CD4-positive, alpha-beta T cell treated with Interleukin-2 at 100 ng/mL for 4 hours (primary cell): ENCODE results near the gene POLQ.
"Not testable (repeated sequence)": the region's sequence is repeated elsewhere in the genome, so short reads cannot be mapped to it uniquely, and the experiment has no call there.

Source experiments
- DNase-seq: peaks from one replicate; pipeline ENCODE4 v3.0.0-alpha.2; 2020; ENCODE audit warnings: low spot score

Gene POLQ

DNA sequence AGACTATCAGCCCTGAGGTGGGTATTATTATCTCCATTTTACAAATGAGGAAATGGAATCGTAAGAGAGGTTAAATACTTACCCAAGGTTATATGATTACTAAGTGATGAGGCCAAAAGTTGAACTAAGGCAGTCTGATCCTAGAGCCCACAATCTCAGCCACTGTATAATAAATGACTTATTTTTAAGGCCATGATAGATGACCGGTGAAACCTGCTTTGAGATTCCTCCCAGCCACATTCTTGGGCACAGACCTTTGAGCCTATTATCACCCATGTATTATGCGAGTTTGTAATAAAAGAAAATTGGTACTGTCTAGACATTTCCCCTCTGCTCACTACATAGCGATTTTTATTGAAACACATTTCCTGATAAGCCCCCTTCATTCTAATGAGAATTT, 37.4 kb downstream of the POLQ start:
- DNase-seq, result no peak

DNA sequence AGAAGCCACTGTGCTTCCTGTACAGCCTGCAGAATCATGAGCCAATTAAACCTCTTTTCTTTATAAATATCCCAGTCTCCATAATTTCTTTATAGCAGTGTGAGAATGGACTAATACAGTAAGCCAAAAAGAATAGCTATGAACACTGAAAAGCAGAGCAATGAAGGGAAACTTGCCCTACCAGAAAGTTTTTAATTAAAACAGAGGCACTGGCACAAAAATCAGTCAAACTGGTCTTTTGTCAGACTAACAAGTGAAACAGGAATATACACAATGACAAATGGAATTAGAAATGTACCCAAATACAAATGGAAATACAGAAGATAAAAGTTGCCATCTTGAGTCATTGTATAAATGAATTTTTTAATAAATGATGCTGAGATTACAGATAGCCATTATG, 40.5 kb downstream of the POLQ start:
- DNase-seq, result no peak

DNA sequence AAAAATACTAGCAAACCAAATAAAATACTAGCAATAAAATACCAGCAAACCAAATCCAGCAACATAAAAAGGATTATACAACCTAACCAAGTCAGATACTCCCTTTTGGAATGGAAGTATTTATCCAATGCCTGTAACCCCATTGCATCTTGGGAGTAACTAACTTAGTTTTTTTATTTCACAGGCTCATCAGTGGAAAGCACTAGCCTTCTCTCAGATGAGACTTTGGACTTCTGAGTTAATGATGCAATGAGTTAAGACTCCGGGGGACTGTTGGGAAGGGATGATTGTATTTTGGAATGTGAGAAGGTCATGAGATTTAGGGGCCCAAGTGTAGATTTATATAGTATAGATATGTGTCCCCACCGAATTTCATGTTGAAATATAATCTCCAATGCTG, 41.2 kb downstream of the POLQ start:
- no peak for DNase-seq

DNA sequence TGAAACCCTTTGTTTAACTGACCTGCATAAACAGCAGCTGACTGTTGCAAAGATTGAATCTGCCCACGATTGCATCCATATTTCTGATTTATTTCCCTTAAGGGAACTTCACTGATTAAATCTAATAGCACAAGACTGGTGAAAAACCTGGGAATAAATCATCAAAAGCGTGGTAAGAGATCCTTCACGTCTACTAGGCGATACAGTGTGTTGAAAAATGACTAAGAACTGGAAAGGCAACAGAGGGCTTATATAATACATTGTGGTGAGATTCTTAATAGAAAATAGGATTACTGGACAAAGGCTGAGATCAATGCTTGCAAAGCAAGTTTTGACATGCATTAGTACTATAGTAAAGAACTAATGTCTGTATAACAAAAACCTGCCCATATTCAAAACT, 49.0 kb downstream of the POLQ start:
- no peak for DNase-seq

DNA sequence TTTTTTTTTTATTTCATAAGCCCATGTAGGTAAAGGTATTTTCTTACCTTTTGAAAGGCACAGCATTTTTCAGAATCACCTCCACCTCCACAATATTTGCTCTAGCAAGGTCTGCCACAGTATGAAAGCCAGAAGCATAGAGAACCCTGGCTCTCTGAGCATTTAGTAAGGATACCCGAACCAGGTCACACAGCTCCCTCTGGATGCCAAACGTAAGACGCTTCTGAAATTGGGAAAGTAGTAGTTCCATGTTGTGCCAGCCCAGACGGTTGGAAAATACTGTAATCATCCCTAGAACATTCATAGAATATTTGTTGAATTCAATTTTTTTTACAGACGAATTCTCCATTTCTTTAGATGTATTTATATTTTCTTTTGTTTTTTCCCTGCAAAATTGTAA, 52.4 kb downstream of the POLQ start:
- no peak for DNase-seq

DNA sequence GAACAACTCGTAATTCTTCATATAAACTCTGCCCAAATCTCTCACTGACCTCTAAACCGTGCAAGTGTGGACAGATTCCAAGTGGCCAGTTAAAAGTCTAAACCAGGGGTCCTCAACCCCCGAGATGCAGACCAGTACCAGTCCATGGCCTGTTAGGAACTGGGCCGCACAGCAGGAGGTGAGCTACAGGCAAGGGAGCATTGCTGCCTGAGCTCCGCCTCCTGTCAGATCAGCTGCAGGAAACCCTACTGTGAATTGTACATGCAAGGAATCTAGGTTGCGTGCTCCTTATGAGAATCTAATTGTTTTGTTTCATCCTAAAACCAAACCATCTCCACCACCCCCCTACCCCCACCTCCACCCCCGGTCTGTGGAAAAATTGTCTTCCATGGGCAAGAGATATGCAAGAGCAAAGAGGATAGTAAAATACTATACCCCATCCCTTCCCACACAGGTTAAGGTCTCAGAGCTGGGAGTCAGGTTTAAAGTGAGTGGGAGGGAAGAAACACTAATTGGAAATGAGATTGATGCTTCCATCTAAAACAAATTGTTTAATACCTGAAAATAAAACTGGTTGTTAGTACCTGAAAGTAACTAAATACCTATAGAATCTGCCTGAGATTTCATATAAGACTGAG, 54.0 kb downstream of the POLQ start:
- DNase-seq, result no peak

DNA sequence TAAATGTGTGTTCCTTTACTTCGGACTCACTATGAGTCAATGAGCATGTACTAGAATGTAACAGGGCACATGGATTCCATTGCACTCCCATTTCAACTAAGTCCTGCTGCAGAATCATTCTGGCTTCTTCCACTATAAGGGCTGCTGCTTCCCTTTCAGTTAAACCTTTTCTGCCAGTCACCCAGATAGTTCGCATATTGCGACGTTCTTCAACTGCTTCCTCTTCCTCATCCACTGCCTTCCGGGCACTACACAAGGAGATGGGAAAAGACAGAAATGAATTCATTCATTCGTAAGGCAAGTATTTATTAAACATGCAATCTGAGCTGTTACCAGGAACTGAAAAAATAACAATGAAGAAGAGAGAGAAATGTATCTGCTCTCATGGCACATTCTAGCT, 55.6 kb downstream of the POLQ start:
- DNase-seq, result no peak

DNA sequence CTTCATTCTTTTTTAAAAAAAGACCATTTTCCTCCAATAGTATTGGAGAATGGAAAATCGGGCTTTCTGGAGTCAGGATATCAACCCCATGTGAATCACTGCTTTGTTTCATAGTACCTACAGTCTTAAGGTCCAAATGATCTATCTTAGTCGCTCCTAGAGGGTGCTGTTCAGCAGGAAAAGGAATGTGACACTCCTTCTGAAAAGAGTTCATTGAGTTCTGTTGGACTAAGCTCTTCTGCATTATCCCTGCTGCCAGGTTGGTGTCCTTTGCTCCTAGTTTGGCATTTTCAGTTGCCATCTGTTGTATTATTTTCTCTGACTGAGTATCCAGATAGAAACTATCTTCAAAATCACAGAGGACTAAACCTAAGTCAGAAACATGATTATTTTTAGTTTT, 57.2 kb downstream of the POLQ start:
- no peak for DNase-seq

DNA sequence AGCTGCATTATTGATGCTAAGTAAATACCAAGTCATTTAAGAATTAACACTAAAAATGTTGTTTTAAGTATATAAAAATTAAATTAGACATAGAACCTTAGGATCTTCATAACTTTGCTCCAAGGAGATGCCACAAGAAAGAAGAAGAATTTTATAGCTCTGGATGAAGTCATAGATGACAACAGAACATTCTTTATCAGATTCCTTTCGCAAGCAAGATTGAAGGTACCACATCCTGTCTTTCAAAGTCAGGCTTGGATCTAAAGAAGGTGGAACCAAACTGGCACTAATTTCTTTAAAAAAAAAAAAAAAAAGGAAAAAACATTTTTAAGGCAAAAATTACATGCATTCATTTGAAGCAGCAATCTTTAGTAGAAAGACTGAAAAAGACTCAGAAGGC, 62.5 kb downstream of the POLQ start:
- DNase-seq, result no peak

DNA sequence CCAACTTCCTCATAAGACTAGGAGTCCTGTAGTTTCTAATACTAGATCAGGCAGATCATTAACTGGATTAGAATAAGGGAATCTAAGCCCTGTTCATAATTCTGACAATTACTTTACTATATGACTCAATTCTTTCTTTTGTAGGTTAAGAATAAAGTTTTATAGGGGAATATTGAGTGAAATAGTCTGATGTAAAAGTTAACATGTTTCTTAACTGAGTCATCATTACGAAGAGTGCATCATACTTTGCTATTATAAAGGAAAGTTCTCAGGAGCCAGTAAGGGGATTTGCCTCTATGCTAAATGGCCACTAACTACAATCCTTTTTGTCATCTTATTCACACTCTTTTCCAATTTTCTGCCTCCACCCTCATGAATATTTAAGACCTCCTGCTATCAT, 63.1 kb downstream of the POLQ start:
- DNase-seq, result no peak

DNA sequence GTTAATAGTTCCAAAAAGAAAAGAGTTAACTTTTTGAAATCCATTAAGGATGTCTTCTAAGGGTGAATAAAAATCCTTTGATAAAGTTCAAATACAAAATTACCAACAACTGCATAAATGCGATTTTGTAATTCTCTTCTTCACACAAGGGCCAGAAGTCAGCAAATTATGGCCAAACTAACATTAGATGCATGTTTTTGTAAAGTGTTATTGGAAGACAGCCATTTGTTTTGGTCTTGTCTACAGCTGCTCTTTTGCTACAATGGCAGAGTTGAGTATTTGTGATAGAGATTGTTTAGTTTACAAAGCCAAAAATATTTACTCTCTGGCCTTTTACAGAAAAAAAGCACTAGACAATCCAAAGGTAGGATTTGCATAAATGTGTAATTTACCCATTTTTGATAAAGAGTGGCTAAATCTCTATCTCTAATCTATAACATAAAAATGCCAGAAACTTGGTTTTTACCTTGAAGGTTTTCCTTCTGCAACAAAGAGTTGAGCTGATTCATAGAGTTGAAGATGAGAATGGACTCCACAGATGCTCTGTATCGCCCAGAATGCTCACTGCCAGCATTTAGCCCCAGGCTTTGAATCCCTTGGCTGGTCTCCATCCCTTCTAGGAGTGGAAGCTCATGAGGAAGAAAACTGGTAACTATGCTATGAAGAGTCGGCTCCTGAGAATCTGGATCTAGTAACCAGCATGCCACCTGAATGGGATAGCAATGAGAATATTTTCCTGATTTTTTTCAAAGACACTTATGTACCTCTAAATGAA, 64.5 kb downstream of the POLQ start:
- no peak for DNase-seq

DNA sequence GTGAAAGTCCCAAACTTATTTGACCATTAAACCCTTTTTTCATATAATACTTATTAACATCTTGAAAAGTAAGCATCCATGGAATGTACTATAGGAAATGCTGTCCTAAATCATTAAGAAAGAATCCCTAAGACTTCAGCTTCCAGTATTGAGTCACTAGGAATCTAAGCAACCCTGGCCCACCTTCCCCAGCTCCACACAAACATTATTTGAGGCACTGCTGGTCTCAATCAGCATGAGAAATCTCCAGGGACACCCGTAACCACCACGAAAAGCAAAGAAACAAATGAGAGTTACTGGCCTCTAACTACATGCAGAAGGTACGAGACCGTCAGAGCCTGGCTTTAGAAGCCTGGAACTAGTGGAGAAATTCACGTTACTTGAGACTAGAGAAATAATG, 68.2 kb downstream of the POLQ start:
- no peak for DNase-seq

DNA sequence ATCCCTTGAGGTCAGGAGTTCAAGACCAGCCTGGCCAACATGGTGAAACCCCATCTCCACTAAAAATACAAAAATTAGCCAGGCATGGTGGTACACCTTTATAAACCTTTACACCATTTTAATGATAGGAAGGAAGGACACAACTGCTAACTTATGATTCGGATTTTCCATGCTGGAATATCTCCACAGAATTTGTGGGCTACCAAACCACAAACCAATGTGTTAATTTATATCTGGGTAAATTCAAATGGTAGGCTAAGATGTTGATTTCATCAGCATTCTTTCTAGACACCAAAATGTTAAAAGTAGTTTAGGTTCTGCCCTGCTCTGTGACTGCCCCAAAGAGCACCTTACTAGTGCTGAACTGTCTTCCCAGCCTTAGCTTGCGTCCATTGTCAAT, 72.8 kb downstream of the POLQ start:
- DNase-seq, result no peak

DNA sequence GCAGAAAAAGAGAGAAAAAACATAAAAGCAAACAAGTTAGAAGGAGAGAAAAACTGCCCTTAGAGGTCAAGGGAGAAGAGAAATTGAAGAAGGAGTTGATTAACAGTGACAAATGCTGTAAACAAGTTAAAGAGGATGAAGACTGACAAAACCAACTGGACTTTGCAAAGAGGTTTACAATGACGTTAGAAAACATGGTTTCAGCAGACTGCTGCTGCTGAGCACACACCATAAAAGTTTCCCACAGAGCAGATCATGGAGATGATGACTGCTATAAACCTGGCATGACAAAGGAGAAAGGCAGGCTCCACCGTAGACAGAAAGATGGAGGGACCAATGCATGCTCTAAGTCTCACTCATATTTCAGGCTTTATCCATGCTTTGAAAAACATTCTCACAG, 78.7 kb downstream of the POLQ start:
- DNase-seq, result no peak

DNA sequence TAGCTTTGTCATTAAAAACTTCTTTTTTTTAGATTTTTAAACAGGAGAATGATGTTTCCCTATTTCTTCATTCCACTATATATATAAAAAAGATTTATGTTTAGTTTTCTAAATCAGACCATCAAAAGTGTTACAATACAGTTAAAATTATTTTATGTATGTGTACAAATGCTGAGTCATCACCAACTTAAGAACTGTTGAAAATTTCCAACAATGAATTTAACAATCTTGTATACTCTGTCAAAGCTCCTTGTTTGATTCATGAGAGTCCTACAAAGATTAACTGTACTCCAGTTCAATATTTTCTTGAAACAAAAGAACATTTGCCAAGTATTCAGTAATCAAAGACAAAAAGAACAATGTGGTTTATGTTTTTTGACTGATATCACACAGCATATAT, 82.0 kb downstream of the POLQ start:
- DNase-seq, result no peak

DNA sequence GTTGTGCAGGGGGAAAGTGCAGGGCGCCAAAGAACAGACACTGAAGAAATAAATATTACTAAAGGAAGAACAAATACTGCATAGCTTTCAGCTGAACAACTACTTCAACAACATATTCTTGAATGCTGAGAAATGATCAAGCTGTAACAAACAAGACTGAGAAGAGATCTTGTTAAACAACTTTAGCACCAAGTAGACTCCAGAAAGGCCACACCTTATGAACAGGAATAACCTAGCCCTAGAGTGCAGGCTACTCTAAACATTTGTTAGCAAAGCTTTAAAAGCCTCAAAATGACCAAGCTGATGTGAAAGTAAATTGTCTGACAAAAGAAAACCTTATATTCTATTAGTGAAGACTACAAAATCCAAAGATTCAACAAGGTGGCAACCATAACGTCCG, 83.2 kb downstream of the POLQ start:
- DNase-seq, result no peak

DNA sequence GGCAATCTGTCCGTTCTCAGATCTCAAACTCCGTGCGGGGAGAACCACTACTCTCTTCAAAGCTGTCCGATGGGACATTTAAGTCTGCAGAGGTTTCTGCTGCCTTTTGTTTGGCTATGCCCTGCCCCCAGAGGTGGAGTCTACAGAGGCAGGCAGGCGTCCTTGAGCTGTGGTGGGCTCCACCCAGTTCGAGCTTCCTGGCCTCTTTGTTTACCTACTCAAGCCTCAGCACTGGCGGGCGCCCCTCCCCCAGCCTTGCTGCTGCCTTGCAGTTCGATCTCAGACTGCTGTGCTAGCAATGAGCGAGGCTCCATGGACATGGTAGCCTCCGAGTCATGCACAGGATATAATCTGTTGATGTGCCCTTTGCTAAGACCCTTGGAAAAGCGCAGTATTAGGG, 94.0 kb downstream of the POLQ start:
- DNase-seq, result not testable (repeated sequence)

DNA sequence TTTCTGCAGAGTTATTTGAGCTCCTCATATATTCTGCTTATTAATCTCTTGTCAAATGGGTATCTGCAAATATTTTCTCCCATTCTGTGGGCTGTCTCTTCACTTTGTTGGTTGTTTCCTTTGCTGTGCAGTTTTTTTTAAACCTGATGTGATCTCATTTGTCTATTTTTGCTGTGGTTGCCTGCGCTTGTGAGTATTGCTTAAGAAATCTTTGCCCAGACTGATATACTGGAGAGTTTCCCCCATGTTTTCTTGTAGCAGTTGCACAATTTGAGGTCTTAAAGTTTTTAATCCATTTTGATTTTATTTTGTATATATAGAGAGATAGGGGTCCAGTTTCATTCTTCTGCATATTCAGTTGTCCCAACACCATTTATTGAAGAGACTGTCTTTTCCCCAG, 102.3 kb downstream of the POLQ start:
- no peak for DNase-seq

DNA sequence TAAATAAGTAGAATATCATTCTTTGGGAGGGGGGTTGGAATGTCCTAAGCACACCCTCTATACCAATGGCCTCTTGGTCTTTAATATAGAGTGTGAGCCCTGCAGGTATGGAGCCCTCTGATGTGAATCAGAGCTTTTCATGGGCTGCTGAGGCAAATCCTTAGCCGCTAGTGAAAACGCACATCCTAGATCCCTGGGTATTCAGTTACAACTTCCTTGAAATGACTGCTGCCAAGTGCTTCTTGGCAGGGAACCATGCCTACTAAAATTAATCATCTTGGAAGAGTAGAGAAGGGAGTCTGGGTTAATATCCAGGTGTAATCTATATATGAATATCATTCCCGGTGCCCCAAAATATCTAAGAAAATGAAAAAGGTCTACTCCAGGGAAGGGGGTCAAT, 109.1 kb downstream of the POLQ start:
- no peak for DNase-seq

DNA sequence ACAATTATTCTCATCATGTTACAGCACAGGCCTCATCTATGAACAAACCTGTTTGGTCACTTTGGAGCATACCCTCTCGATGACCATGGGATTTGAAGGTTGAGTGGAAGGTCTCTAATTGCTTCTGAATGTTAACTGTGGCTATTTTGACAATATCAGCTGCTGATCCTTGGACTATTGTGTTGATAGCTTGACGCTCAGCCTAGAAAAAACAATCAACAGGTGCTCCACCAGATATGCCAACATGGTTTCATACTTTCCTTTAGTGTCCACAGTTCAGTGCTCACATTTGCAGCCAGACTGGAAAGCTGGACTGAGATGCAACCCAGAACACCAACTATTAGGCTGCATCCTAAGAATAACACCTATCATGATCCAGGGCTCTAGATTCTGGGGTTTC, 109.7 kb downstream of the POLQ start:
- no peak for DNase-seq

DNA sequence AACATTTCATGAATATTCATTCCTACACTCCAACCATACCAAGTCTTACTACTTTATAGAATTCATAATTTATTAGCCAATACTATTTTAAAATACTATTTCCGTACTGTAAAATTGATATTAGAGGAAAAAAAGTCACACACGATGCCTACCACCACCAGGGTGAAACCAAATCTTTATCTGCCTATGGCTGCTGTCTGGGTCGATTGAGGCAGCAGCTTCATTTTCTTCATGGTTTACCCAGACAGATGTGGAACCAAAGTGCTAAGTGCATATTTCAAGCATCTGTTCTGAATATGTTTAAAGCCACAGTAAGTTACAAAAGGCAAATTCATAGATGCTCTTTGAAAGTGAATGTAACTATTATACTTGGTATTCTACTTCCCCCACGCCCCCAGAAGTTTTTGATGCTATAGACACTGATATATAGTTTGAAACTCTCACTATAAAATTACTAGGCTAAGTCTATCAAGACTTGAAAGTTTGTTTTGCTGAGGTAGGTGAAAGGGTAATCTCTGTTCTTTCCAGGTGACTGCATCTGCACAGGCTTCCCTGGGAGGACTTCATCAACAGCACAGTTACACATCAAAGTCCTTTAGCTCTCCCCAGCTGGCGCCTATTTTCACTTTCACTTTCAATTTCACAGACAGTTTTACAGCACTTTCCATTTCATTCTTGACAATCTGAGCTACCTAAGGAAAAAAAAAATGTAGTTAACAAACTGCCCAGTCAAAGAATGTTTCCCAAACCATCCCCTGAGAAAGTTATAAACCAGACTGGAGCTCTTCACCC, 113.9 kb downstream of the POLQ start:
- peak; percentile 77 for DNase-seq

DNA sequence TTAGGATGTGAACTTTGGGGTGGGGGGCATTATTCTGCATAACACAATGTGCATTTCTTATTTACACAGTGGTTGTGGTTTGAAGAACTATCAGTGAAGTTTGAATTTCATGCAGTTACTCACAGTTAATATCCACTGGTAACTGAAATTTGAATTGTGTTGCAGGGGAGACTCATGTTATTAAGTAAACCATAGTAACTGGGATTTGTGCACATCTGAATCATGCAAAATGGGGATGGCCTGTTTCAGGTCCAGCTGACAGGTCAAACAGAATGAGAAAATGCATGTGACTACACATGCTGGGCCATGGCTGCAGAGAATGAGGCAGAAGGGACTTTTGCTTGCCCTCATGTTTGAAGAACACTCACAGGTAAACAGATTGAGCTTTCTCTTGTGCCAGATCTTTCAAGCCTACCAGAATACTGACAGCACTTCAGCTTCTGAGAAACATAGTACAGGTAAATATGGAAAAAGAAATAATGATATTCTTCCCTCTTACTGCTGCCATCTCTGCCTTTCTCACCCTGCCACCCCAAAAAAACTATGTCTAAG, 115.0 kb downstream of the POLQ start:
- DNase-seq, result no peak

DNA sequence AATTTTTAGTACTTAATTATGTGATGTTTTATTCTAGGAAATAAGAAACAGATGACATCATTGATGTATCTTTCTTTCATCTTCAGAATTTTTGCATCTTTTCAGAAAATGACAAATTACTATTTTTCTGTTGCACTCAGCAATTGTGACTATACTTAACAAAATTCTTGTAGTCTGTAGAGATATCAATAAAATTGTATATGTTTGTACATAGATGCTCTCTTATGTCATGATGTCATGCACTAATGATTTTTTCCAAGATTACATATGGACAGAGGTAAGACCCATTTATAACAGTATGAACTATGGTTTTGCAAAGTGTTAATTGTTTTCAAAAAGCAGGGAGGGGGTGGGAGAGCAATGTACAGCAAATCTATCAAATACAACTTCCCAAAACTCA, 121.2 kb downstream of the POLQ start:
- no peak for DNase-seq
